DMS153 treated with DMSO at 0.1 percent for 48 hours (cell line): ENCODE data around the gene CEP68.
"Not testable (repeated sequence)": the region's sequence is repeated elsewhere in the genome, so short reads cannot be mapped to it uniquely, and the experiment has no call there.

Experiments used
- DNase-seq: peaks from one replicate; lab custom pipeline; 2025; ENCODE audit not compliant: unreplicated experiment; lab: John Stamatoyannopoulos, UW

Gene CEP68

GRCh38 chr2:65056215-65057053, at the start of gene CEP68:
Gene CEP68 (plus strand): TSS chr2:65056416. CDS start chr2:65069445, 13,029 bp downstream.
- peak; percentile 93 for DNase-seq

- DNase-seq, result no peak
Observed at GRCh38 chr2:65013776-65014175, 42.4 kb upstream of the CEP68 start.

- no peak for DNase-seq
Observed at GRCh38 chr2:65015731-65016130, 40.5 kb upstream of the CEP68 start.

- no peak for DNase-seq
Observed at GRCh38 chr2:65016789-65017188, 39.4 kb upstream of the CEP68 start.

GRCh38 chr2:65017335-65017734, 38.9 kb upstream of the CEP68 start:
- DNase-seq, result no peak

- DNase-seq, result no peak
Observed at GRCh38 chr2:65018141-65018582, 38.1 kb upstream of the CEP68 start.

GRCh38 chr2:65019010-65019409, 37.2 kb upstream of the CEP68 start:
- DNase-seq, result no peak

- DNase-seq, result no peak
Observed at GRCh38 chr2:65019675-65020195, 36.5 kb upstream of the CEP68 start.

GRCh38 chr2:65020251-65020650, 36.0 kb upstream of the CEP68 start:
- DNase-seq, result not testable (repeated sequence)

- no peak for DNase-seq
Observed at GRCh38 chr2:65020943-65021528, 35.2 kb upstream of the CEP68 start.

- DNase-seq, result no peak
Observed at GRCh38 chr2:65021709-65022108, 34.5 kb upstream of the CEP68 start.

GRCh38 chr2:65022189-65022588, 34.0 kb upstream of the CEP68 start:
- no peak for DNase-seq

- DNase-seq, result no peak
Observed at GRCh38 chr2:65023742-65024141, 32.5 kb upstream of the CEP68 start.

- DNase-seq, result no peak
Observed at GRCh38 chr2:65024149-65024829, 31.9 kb upstream of the CEP68 start.

- DNase-seq, result no peak
Observed at GRCh38 chr2:65025453-65026123, 30.6 kb upstream of the CEP68 start.

GRCh38 chr2:65026154-65026553, 30.1 kb upstream of the CEP68 start:
- DNase-seq, result no peak

GRCh38 chr2:65026704-65027464, 29.3 kb upstream of the CEP68 start:
- DNase-seq, result no peak

- no peak for DNase-seq
Observed at GRCh38 chr2:65027616-65028244, 28.5 kb upstream of the CEP68 start.

- no peak for DNase-seq
Observed at GRCh38 chr2:65030476-65031332, 25.5 kb upstream of the CEP68 start.
